Choroid plexus epithelial cell (primary cell): ENCODE measurements around the gene CIT.

Experiments
- DNase-seq: peaks from one replicate; pipeline ENCODE4 v3.0.0-alpha.2; 2010; ENCODE audit warnings: low read depth
- H3K4me3 ChIP-seq: 2 replicates; pipeline ENCODE4 v1.5.1; 2011; ENCODE audit warnings: low read depth, mild to moderate bottlenecking, control low read depth, low read length, moderate library complexity
- TF ChIP-seq, protein P1 (sequence below): conservative IDR thresholded peaks from 2 replicates; pipeline ENCODE4 v1.5.1; 2011; ENCODE audit warnings: low read depth, mild to moderate bottlenecking, control low read depth, inconsistent platforms, low read length, moderate library complexity

Gene CIT

DNA sequence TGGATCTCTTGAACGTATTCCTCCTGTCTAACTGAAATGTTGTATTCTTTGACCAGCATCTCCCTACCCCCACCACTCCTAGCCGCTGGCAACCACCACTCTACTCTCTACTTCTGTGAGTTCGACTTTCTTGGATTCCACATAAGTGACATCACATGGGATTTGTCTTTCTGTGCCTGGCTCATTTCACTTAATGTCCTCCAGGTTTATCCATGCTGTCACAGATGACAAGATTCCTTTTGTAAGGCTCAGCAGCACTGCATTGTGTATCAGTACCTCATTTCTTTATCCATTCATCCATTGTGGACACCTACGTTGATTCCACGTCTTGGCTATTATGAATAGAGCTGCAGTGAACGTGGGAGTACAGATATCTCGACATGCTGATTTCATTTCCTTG lies 198.7 kb downstream of the CIT start:
- DNase-seq = no peak
- no peak overlapping the region for H3K4me3 ChIP-seq
- TF ChIP-seq, protein P1, sequence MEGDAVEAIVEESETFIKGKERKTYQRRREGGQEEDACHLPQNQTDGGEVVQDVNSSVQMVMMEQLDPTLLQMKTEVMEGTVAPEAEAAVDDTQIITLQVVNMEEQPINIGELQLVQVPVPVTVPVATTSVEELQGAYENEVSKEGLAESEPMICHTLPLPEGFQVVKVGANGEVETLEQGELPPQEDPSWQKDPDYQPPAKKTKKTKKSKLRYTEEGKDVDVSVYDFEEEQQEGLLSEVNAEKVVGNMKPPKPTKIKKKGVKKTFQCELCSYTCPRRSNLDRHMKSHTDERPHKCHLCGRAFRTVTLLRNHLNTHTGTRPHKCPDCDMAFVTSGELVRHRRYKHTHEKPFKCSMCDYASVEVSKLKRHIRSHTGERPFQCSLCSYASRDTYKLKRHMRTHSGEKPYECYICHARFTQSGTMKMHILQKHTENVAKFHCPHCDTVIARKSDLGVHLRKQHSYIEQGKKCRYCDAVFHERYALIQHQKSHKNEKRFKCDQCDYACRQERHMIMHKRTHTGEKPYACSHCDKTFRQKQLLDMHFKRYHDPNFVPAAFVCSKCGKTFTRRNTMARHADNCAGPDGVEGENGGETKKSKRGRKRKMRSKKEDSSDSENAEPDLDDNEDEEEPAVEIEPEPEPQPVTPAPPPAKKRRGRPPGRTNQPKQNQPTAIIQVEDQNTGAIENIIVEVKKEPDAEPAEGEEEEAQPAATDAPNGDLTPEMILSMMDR = no peak

DNA sequence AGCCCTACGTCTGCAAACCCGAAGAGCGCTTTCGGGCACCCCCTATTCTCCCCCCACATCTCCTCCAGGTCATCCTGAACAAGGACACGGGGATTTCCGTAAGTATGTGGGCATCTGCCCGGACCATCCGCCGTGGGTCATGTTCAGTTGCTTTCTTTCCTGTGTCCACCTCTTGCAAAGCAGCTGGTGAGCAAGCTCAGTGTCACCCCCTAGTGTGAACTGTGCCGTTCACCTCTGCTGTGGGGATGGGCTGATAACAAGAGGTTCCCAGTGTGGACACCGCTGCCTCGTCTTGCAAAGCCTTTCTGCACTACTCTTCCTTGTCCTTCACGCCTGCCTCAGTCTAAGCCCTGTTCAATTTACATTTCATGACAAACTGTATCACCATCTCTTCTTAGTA lies 200.5 kb downstream of the CIT start:
- DNase-seq = no peak
- TF ChIP-seq, protein P1 = no peak
- no peak overlapping the region for H3K4me3 ChIP-seq

DNA sequence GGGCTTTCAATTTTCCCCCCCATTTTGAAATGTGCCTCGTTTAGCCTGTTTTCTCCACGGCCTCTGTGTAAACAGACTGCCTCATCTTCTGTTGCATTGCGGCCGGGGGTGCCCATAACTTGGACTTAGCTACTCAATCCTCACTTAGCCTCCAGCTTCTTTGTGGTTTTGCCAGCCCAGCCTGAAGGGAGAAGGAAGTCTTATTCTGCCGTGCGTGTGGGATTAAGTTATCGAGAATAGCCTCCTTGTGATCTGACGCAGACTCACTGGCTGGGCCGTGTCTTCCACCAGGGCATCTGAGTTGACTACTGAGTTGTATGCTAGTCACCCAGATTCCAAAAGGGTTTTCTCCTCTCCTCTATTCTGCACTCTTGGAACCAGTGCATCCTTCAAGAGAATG lies 201.1 kb downstream of the CIT start:
- DNase-seq = no peak
- TF ChIP-seq, protein P1 = no peak
- H3K4me3 ChIP-seq = no peak overlapping the region

DNA sequence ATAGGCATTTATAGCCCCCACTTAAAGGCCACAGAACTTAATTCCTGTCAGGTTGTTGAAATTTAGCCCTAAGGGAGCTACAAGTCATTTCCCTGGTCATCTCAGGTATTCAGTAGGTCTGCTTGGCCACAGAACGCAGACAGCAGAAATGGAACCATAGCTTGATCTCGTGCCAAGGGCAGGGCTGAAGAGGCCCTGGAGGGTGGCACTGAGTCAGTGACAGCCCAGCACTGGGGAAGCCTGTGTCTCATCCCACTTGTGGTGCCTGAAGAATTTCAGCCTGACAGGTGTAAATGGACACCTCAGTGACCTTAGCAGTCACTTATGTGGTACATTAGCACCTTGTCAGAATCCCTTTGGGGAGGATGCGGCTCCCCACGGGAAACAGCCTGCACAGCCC lies 202.6 kb downstream of the CIT start:
- no peak overlapping the region for H3K4me3 ChIP-seq
- no peak for DNase-seq
- TF ChIP-seq, protein P1 = no peak

DNA sequence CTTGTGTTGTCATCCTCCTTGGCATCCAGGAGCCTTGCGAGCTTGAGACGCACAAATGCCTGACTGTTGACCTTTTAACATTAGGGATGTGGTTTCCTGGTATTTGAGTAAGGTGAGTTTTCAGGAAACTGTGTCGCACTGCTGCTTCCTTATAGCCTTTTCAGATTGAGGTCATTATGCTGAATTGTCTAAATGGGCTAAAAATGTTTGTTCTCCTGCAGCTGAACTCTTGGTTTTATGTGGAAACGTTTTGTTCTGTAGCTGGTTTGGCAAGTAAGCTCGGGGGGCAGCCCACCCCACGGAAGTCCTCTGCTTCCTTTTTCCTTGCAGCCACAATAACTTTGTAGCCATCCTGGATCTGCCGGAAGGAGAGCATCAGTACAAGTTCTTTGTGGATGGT lies 203.5 kb downstream of the CIT start:
- TF ChIP-seq, protein P1 = no peak
- H3K4me3 ChIP-seq = no peak overlapping the region
- no peak for DNase-seq

DNA sequence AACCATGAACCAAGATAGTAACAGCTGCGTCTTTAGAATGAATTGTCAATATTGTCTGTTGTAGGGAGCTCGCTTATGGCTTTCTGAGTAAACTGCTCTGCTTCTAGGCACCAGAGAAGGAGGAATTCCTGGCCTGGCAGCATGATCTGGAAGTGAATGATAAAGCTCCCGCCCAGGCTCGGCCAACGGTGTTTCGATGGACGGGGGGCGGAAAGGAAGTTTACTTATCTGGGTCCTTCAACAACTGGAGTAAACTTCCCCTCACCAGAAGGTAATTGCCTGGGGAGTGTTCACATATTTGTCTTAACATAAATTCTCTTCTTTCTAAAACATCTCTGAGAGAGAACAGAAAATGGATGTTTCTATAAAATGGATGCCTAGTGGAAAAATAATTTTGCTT lies 204.9 kb downstream of the CIT start:
- TF ChIP-seq, protein P1 = no peak
- H3K4me3 ChIP-seq = no peak overlapping the region
- no peak for DNase-seq

DNA sequence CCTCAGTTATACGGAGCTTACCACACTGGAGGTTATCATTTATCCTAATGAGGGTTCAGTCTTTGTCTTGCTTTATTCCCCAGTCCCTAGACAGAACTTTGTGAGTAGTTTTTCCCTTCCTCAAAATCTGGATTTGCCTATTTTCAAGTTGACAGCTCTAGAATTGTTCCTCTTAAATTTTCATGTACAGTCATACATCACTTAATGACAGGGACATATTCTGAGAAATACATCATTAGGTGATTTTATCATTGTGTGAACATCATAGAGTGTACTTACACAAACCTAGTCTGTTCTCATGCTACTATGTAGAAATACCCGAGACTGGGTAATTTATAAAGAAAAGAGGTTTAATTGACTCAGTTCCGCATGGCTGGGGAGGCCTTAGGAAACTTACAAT lies 206.1 kb downstream of the CIT start:
- no peak overlapping the region for H3K4me3 ChIP-seq
- TF ChIP-seq, protein P1 = no peak
- no peak for DNase-seq
